ENCODE measurements around the gene ABCG4. TPM values are rescaled to one million over a fixed set of nuclear protein-coding genes. Genes with fewer than 3 reads are reported as not detected.

ABCG4 gene
- total RNA-seq, 1 experiment from 2014 or later = 1.9 TPM

DNA sequence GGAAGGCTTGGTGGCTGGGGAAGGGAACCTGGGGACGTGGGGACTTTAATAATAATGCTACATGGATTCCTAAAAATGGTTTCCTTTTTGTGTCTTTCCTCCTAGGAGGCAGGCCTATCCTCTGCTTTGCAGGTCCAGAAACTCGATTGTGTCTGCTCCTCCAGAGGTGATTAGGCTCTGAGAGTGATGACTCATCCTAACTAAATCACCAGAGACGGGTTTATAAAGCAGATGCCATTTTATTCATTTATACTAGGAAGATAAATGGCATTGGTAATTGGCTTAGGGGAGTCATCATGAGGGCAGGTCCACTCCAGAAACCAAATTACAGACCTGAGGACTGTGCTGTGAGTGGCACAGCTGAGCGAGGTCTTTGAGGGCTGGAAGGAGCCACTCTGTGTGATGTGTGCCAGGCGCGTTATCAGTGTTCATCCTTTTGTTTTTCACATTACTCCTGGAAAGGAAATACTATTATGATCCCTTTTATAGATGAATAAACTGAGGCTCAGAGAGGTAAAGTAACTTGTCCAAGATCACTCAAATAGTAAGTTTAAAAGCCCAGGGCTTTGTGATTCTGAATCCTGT, 26.7 kb downstream of the ABCG4 start:
- Histone ChIP-seq H3K4me2 (ENCODE audit: low read length) (peak overlapping the region; percentile 55), H3K9me3 (ENCODE audit: control insufficient read depth in 1 of 2, insufficient read depth in 1 of 2, low read depth in 1 of 2, low read length in 2 of 2) (no peaks in the 10 kb centered on the region), H3K27ac (ENCODE audit: low read depth, low read length) (peak overlapping the region; percentile 51), H3K9ac (ENCODE audit: low read length) (no peak overlapping the region), H3K27me3 (ENCODE audit: insufficient read depth, low read length) (no peaks in the 10 kb centered on the region), H3K4me1 (ENCODE audit: control insufficient read depth in 1 of 2, insufficient read depth in 2 of 2, low read length in 2 of 2) (peaks cover 11 to 14% of the 10 kb centered on the region in 2 experiments), H4K20me1 (ENCODE audit: insufficient read depth) (no peaks in the 10 kb centered on the region), H3K36me3 (ENCODE audit: control insufficient read depth in 1 of 2, insufficient read depth in 2 of 2, low read length in 2 of 2) (peaks cover 0 to 5% of the 10 kb centered on the region in 2 experiments; a peak in 1 of 4 replicates), H3K79me2 (ENCODE audit: insufficient read depth, low read length) (no peaks in the 10 kb centered on the region), H3K4me3 (replicated peaks in 1 of 2; ENCODE audit: low read depth in 1 of 2, low read length in 2 of 2) (peak overlapping the region in 1 of 2 experiments; percentile 25; a peak in 1 of 4 replicates), H3K9me2 (ENCODE audit: insufficient read depth) (no peaks in the 10 kb centered on the region), H2AFZ (ENCODE audit: low read depth, low read length, poor library complexity, severe bottlenecking) (no peak overlapping the region)
- RAD21 ChIA-PET (ENCODE audit: low non-redundant PET in 1 of 2, low total read pairs in 2 of 2, uncharacterized antibody in 2 of 2, unreplicated experiment in 2 of 2) = no interaction called here
- CTCF ChIA-PET = no interaction called here
- BruUV-seq (replicated peaks) = no TSS peak
- DNase-seq (ENCODE audit: low read depth, low spot score) (no peak), ATAC-seq (peak; percentile 67)
- TF ChIP-seq YY1 (IDR thresholded peaks at IDR 0.05; ENCODE audit: extremely low read depth, insufficient replicate concordance, low read depth, low read length) (no peak), CEBPB (IDR thresholded peaks at IDR 0.05; ENCODE audit: low read depth) (no peak), EZH2phosphoT487 (IDR thresholded peaks at IDR 0.05; ENCODE audit: borderline replicate concordance) (no peak), EZH2 (IDR thresholded peaks at IDR 0.05) (no peak), JUND (IDR thresholded peaks at IDR 0.05) (no peak), CBX3 (IDR thresholded peaks at IDR 0.05; ENCODE audit: low read depth) (no peak), SRF (IDR thresholded peaks at IDR 0.05; ENCODE audit: low read depth) (no peak), ZFX (IDR thresholded peaks at IDR 0.05) (no peak), SP1 (IDR thresholded peaks at IDR 0.05; ENCODE audit: low read depth) (no peak), FOSL1 (IDR thresholded peaks at IDR 0.05; ENCODE audit: low read depth) (no peak)
- TF ChIP-seq, protein P1, sequence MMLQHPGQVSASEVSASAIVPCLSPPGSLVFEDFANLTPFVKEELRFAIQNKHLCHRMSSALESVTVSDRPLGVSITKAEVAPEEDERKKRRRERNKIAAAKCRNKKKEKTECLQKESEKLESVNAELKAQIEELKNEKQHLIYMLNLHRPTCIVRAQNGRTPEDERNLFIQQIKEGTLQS (IDR thresholded peaks at IDR 0.05) = no peak
- TF ChIP-seq, protein P2, sequence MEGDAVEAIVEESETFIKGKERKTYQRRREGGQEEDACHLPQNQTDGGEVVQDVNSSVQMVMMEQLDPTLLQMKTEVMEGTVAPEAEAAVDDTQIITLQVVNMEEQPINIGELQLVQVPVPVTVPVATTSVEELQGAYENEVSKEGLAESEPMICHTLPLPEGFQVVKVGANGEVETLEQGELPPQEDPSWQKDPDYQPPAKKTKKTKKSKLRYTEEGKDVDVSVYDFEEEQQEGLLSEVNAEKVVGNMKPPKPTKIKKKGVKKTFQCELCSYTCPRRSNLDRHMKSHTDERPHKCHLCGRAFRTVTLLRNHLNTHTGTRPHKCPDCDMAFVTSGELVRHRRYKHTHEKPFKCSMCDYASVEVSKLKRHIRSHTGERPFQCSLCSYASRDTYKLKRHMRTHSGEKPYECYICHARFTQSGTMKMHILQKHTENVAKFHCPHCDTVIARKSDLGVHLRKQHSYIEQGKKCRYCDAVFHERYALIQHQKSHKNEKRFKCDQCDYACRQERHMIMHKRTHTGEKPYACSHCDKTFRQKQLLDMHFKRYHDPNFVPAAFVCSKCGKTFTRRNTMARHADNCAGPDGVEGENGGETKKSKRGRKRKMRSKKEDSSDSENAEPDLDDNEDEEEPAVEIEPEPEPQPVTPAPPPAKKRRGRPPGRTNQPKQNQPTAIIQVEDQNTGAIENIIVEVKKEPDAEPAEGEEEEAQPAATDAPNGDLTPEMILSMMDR (IDR thresholded peaks at IDR 0.05 in 2 of 3, conservative IDR thresholded peaks at IDR 0.05 in 1 of 3; ENCODE audit: borderline replicate concordance in 1 of 3, insufficient read depth in 1 of 3, low read depth in 2 of 3, low read length in 2 of 3) = no peak
- POLR2A ChIA-PET = no interaction called here
- intact Hi-C loops (cut with micrococcal nuclease) = no loop called here
